ENCODE data around the gene SCAF1. TPM values are rescaled to one million over a fixed set of nuclear protein-coding genes. Genes with fewer than 3 reads are reported as not detected.
A peak's percentile ranks its signal among the peaks of the same experiment; 100 is the strongest.

SCAF1 gene
- total RNA-seq, 1 experiment from 2014 or later, result 83.4 TPM

DNA sequence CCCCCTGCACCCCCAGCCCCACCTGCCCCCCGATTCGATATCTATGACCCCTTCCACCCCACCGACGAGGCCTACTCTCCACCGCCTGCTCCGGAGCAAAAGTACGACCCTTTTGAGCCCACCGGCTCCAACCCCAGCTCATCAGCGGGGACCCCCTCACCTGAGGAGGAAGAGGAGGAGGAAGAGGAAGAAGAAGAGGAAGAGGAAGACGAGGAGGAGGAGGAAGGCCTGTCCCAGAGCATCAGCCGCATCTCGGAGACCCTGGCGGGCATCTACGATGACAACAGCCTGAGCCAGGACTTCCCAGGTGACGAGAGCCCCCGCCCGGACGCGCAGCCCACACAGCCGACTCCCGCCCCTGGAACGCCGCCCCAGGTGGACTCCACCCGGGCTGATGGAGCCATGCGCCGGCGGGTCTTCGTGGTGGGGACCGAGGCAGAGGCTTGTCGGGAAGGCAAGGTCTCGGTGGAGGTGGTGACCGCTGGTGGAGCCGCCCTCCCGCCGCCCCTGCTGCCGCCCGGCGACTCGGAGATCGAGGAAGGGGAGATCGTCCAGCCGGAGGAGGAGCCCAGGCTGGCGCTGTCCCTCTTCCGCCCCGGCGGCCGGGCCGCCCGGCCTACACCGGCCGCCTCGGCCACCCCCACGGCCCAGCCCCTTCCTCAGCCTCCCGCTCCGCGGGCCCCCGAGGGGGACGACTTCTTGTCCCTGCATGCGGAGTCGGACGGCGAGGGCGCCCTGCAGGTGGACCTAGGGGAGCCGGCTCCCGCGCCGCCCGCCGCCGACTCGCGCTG lies 9.2 kb downstream of the SCAF1 start:
- Mint-ChIP-seq H3K9me3 (ENCODE audit: unreplicated experiment) (no peaks in the 10 kb centered on the region), H3K27ac (ENCODE audit: unreplicated experiment) (no peak overlapping the region), H3K36me3 (ENCODE audit: insufficient read depth, unreplicated experiment) (peaks cover 83% of the 10 kb centered on the region), H3K27me3 (ENCODE audit: insufficient read depth, unreplicated experiment) (no peaks in the 10 kb centered on the region), H3K4me1 (ENCODE audit: low read depth, unreplicated experiment) (no peaks in the 10 kb centered on the region), H3K4me3 (ENCODE audit: unreplicated experiment) (no peak overlapping the region)
- Histone ChIP-seq H3K9me3 (no peaks in the 10 kb centered on the region), H3K27me3 (replicated peaks; ENCODE audit: control insufficient read depth, insufficient read depth, low read length) (no peaks in the 10 kb centered on the region), H3K36me3 (ENCODE audit: control insufficient read depth, insufficient read depth, low read length) (peaks cover 5% of the 10 kb centered on the region; the same call in 1 of the 2 replicates), H3K4me3 (ENCODE audit: low read depth, low read length) (no peak overlapping the region), H3K4me1 (no peaks in the 10 kb centered on the region)
- intact Hi-C loops (cut with micrococcal nuclease; ENCODE audit: unreplicated experiment), result no loop called here
- POLR2A ChIA-PET, result no interaction called here
- CTCF ChIA-PET, result no interaction called here
- no TSS peak for BruUV-seq (replicated peaks)
- no peak for DNase-seq
- TF ChIP-seq, protein P1, sequence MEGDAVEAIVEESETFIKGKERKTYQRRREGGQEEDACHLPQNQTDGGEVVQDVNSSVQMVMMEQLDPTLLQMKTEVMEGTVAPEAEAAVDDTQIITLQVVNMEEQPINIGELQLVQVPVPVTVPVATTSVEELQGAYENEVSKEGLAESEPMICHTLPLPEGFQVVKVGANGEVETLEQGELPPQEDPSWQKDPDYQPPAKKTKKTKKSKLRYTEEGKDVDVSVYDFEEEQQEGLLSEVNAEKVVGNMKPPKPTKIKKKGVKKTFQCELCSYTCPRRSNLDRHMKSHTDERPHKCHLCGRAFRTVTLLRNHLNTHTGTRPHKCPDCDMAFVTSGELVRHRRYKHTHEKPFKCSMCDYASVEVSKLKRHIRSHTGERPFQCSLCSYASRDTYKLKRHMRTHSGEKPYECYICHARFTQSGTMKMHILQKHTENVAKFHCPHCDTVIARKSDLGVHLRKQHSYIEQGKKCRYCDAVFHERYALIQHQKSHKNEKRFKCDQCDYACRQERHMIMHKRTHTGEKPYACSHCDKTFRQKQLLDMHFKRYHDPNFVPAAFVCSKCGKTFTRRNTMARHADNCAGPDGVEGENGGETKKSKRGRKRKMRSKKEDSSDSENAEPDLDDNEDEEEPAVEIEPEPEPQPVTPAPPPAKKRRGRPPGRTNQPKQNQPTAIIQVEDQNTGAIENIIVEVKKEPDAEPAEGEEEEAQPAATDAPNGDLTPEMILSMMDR (IDR thresholded peaks at IDR 0.05; ENCODE audit: insufficient read depth in 1 of 2, low read depth in 1 of 2, low read length in 1 of 2, severe bottlenecking in 1 of 2, unreplicated experiment in 1 of 2), result no peak

DNA sequence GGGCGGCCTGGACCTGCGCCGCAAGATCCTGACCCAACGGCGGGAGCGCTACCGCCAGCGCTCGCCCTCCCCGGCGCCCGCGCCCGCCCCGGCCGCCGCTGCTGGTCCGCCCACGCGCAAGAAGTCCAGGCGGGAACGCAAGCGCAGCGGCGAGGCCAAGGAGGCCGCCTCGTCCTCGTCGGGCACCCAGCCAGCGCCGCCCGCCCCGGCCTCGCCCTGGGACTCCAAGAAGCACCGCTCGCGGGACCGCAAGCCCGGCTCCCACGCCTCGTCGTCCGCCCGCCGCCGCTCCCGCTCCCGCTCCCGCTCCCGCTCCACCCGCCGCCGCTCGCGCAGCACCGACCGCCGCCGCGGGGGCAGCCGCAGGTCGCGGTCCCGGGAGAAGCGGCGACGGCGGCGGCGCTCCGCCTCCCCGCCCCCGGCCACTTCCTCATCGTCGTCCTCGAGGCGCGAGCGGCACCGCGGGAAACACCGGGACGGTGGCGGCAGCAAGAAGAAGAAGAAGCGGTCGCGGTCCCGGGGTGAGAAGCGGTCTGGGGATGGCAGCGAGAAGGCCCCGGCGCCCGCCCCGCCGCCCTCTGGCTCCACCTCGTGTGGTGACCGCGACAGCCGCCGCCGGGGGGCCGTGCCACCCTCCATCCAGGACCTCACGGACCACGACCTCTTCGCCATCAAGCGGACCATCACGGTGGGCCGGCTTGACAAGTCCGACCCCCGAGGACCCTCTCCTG lies 10.0 kb downstream of the SCAF1 start:
- Mint-ChIP-seq H3K27ac (ENCODE audit: unreplicated experiment) (no peak overlapping the region), H3K36me3 (ENCODE audit: insufficient read depth, unreplicated experiment) (peaks cover 83% of the 10 kb centered on the region), H3K4me1 (ENCODE audit: low read depth, unreplicated experiment) (no peaks in the 10 kb centered on the region), H3K9me3 (ENCODE audit: unreplicated experiment) (no peaks in the 10 kb centered on the region), H3K27me3 (ENCODE audit: insufficient read depth, unreplicated experiment) (no peaks in the 10 kb centered on the region), H3K4me3 (ENCODE audit: unreplicated experiment) (no peak overlapping the region)
- TF ChIP-seq, protein P1 (IDR thresholded peaks at IDR 0.05; ENCODE audit: insufficient read depth in 1 of 2, low read depth in 1 of 2, low read length in 1 of 2, severe bottlenecking in 1 of 2, unreplicated experiment in 1 of 2), result no peak
- H3K36me3 ChIP-seq (ENCODE audit: control insufficient read depth, insufficient read depth, low read length), result peaks cover 5% of the 10 kb centered on the region; the same call in 1 of the 2 replicates
- BruUV-seq (replicated peaks), result no TSS peak
- H3K4me1 ChIP-seq, result no peaks in the 10 kb centered on the region
- CTCF ChIA-PET, result no interaction called here
- POLR2A ChIA-PET, result no interaction called here
- intact Hi-C loops (cut with micrococcal nuclease; ENCODE audit: unreplicated experiment), result no loop called here
- no peak overlapping the region for H3K4me3 ChIP-seq (ENCODE audit: low read depth, low read length)
- H3K9me3 ChIP-seq, result no peaks in the 10 kb centered on the region
- H3K27me3 ChIP-seq (replicated peaks; ENCODE audit: control insufficient read depth, insufficient read depth, low read length), result no peaks in the 10 kb centered on the region
- no peak for DNase-seq

DNA sequence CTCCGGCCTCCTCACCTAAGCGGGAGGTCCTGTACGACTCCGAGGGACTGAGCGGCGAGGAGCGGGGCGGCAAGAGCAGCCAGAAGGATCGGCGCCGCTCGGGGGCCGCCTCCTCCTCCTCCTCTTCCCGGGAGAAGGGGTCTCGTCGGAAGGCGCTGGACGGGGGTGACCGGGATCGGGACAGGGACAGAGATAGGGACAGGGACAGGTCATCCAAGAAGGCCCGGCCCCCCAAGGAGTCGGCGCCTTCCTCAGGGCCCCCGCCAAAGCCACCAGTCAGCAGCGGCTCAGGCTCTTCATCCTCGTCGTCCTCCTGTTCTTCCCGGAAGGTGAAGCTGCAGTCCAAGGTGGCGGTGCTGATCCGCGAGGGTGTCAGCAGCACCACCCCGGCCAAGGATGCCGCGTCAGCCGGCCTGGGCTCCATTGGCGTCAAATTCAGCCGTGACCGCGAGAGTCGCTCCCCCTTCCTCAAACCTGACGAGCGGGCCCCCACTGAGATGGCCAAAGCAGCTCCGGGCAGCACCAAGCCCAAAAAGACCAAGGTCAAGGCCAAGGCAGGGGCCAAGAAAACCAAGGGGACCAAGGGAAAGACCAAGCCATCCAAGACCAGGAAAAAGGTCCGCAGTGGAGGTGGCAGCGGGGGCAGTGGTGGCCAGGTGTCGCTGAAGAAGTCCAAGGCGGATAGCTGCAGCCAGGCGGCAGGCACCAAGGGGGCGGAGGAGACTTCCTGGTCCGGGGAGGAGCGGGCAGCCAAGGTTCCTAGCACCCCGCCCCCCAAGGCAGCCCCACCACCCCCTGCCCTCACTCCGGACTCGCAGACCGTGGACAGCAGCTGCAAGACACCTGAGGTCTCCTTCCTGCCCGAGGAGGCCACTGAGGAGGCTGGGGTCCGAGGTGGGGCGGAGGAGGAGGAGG lies 10.8 kb downstream of the SCAF1 start:
- Mint-ChIP-seq H3K4me3 (ENCODE audit: unreplicated experiment) (no peak overlapping the region), H3K36me3 (ENCODE audit: insufficient read depth, unreplicated experiment) (peaks cover 83% of the 10 kb centered on the region), H3K27ac (ENCODE audit: unreplicated experiment) (no peak overlapping the region), H3K27me3 (ENCODE audit: insufficient read depth, unreplicated experiment) (no peaks in the 10 kb centered on the region), H3K9me3 (ENCODE audit: unreplicated experiment) (no peaks in the 10 kb centered on the region), H3K4me1 (ENCODE audit: low read depth, unreplicated experiment) (no peaks in the 10 kb centered on the region)
- Histone ChIP-seq H3K27me3 (replicated peaks; ENCODE audit: control insufficient read depth, insufficient read depth, low read length) (no peaks in the 10 kb centered on the region), H3K4me3 (ENCODE audit: low read depth, low read length) (no peak overlapping the region), H3K9me3 (no peaks in the 10 kb centered on the region), H3K36me3 (ENCODE audit: control insufficient read depth, insufficient read depth, low read length) (peaks cover 7% of the 10 kb centered on the region; the same call in 1 of the 2 replicates), H3K4me1 (no peaks in the 10 kb centered on the region)
- POLR2A ChIA-PET, result no interaction called here
- DNase-seq, result no peak
- intact Hi-C loops (cut with micrococcal nuclease; ENCODE audit: unreplicated experiment), result no loop called here
- TSS peak; percentile 34 for BruUV-seq (replicated peaks)
- CTCF ChIA-PET, result no interaction called here
- TF ChIP-seq, protein P1 (IDR thresholded peaks at IDR 0.05; ENCODE audit: insufficient read depth in 1 of 2, low read depth in 1 of 2, low read length in 1 of 2, severe bottlenecking in 1 of 2, unreplicated experiment in 1 of 2), result no peak

Measured in Caco-2 (cell line).